Head of caudate nucleus (tissue), 42 donors: ENCODE results near the gene SPAG16.

Experiments used
- DNase-seq, 42 donors: peaks; one replicate each; pipeline versions ENCODE4 v3.0.0 to v3.0.0-alpha.2; 2020 to 2021; ENCODE audit warnings: mixed read lengths in 7 of 42
- intact Hi-C: fragments of 100-400 bp; cut with DNase I; formaldehyde crosslinking; loops from one replicate; pipeline ENCODE4 v1.15.0; 2022

SPAG16 gene

GRCh38 chr2:213284105-213285090, at the start of gene SPAG16:
Gene SPAG16 (plus strand): TSS chr2:213284464.
- DNase-seq = peak; percentile 94 to 100 (median 98)

GRCh38 chr2:213234641-213235040, 49.6 kb upstream of the SPAG16 start:
- intact Hi-C loops = no loop called here

More at GRCh38 chr2:213284105-213285090, at the start of gene SPAG16:
- intact Hi-C loops = no loop called here

GRCh38 chr2:213235741-213236140, 48.5 kb upstream of the SPAG16 start:
- intact Hi-C loops = no loop called here
- DNase-seq = no peak

More at GRCh38 chr2:213234641-213235040, 49.6 kb upstream of the SPAG16 start:
- no peak for DNase-seq

- DNase-seq = no peak
- intact Hi-C loops = no loop called here
Measured at GRCh38 chr2:213237251-213237650, 47.0 kb upstream of the SPAG16 start.

- intact Hi-C loops = no loop called here
- DNase-seq = no peak
Measured at GRCh38 chr2:213237787-213238186, 46.5 kb upstream of the SPAG16 start.

GRCh38 chr2:213238753-213239495, 45.3 kb upstream of the SPAG16 start:
- no peak for DNase-seq
- intact Hi-C loops = no loop called here

- intact Hi-C loops = no loop called here
- DNase-seq = no peak
Measured at GRCh38 chr2:213241817-213242216, 42.4 kb upstream of the SPAG16 start.

- intact Hi-C loops = no loop called here
Measured at GRCh38 chr2:213242653-213243052, 41.6 kb upstream of the SPAG16 start.

GRCh38 chr2:213243189-213244044, 40.8 kb upstream of the SPAG16 start:
- DNase-seq = no peak
- intact Hi-C loops = no loop called here

More at GRCh38 chr2:213242653-213243052, 41.6 kb upstream of the SPAG16 start:
- DNase-seq = no peak

- peak in 36 of 42 donors; percentile 2 to 79 (median 48) for DNase-seq
- intact Hi-C loops = no loop called here
Measured at GRCh38 chr2:213246497-213247281, 37.6 kb upstream of the SPAG16 start.

GRCh38 chr2:213247566-213247965, 36.7 kb upstream of the SPAG16 start:
- intact Hi-C loops = no loop called here
- no peak for DNase-seq

GRCh38 chr2:213248637-213249036, 35.6 kb upstream of the SPAG16 start:
- intact Hi-C loops = no loop called here
- no peak for DNase-seq

- intact Hi-C loops = no loop called here
- no peak for DNase-seq
Measured at GRCh38 chr2:213249502-213249901, 34.8 kb upstream of the SPAG16 start.

- peak in 7 of 42 donors; percentile 2 to 49 (median 9) for DNase-seq
- intact Hi-C loops = no loop called here
Measured at GRCh38 chr2:213251618-213252017, 32.6 kb upstream of the SPAG16 start.

GRCh38 chr2:213252206-213252605, 32.1 kb upstream of the SPAG16 start:
- no peak for DNase-seq
- intact Hi-C loops = no loop called here

- intact Hi-C loops = no loop called here
- DNase-seq = no peak
Measured at GRCh38 chr2:213253162-213253561, 31.1 kb upstream of the SPAG16 start.

- DNase-seq = no peak
- intact Hi-C loops = no loop called here
Measured at GRCh38 chr2:213259266-213259665, 25.0 kb upstream of the SPAG16 start.

GRCh38 chr2:213261237-213261636, 23.0 kb upstream of the SPAG16 start:
- intact Hi-C loops = no loop called here
- DNase-seq = no peak
